ENCODE results near the gene C1QTNF8. TPM values are rescaled to one million over a fixed set of nuclear protein-coding genes. Genes with fewer than 3 reads are reported as not detected.

Gene C1QTNF8
- polyA plus RNA-seq, 2 of the 4 experiments (the other 2 are of a cell fraction), result not detected

GRCh38 chr16:1048442-1049112, 47.5 kb downstream of the C1QTNF8 start:
- Histone ChIP-seq H3K4me1 (peaks cover 24% of the 10 kb centered on the region), H3K9me3 (no peaks in the 10 kb centered on the region), H3K4me2 (peak overlapping the region; percentile 47), H3K4me3 (0 out of 3 replicates have a peak overlapping the region, but pooled peaks have one; percentile 8), H3K27ac (peak overlapping the region; percentile 70 to 76; a peak in 5 of 6 replicates)
- ChIA-PET CTCF (interaction anchor here (0.9 to 14.4 kb wide), 3 partner anchors 9 to 12 kb away, joined by 3 to 153 read pairs (median 10); no protein-coding TSS in a partner anchor), POLR2A (interaction anchor here (0.6 kb wide), 1 partner anchor 334 kb away, joined by 5 read pairs; no protein-coding TSS in a partner anchor)
- ATAC-seq, result peak; percentile 63 to 86
- no peak for FAIRE-seq
- DNase-seq (ENCODE audit: low read depth in 1 of 2, low spot score in 1 of 2), result peak; percentile 68 to 69
- TF ChIP-seq FOXS1 (CRISPR knock-in tag; IDR thresholded peaks at IDR 0.05), result no peak
- TF ChIP-seq RFX5 (IDR thresholded peaks at IDR 0.05), result no peak
- TF ChIP-seq HOXB5 (CRISPR knock-in tag; IDR thresholded peaks at IDR 0.05), result no peak
- TF ChIP-seq POLR2A (IDR thresholded peaks at IDR 0.05; ENCODE audit: low read length), result no peak
- TF ChIP-seq SMC3 (IDR thresholded peaks at IDR 0.05), result no peak
- no peak for TF ChIP-seq NR3C1 (IDR thresholded peaks at IDR 0.05)
- TF ChIP-seq HEYL (CRISPR knock-in tag; IDR thresholded peaks at IDR 0.05), result no peak
- no peak for TF ChIP-seq E2F6 (IDR thresholded peaks at IDR 0.05; ENCODE audit: borderline replicate concordance, low read depth)
- no peak for TF ChIP-seq USF2 (IDR thresholded peaks at IDR 0.05)
- no peak for TF ChIP-seq ELK1 (IDR thresholded peaks at IDR 0.05; ENCODE audit: low read depth, low read length)
- no peak for TF ChIP-seq CHD4 (IDR thresholded peaks at IDR 0.05; ENCODE audit: borderline replicate concordance)
- TF ChIP-seq FOSB (CRISPR knock-in tag; IDR thresholded peaks at IDR 0.05), result no peak
- WGBS (ENCODE audit: missing lambda C conversion rate), result 35% methylated on average over 14 of the region's 37 CpGs

GRCh38 chr16:1047801-1048200, 48.2 kb downstream of the C1QTNF8 start:
- CTCF ChIA-PET, result interaction anchor here (0.9 to 14.4 kb wide), 3 partner anchors 9 to 11 kb away, joined by 3 to 153 read pairs (median 10); no protein-coding TSS in a partner anchor
- ATAC-seq, result no peak

More at GRCh38 chr16:1047801-1048200, 48.2 kb downstream of the C1QTNF8 start:
- POLR2A ChIA-PET, result interaction anchor here (0.6 kb wide), 1 partner anchor 335 kb away, joined by 5 read pairs; no protein-coding TSS in a partner anchor
- Histone ChIP-seq H3K4me3 (no peak overlapping the region), H3K4me1 (peaks cover 24% of the 10 kb centered on the region), H3K9me3 (no peaks in the 10 kb centered on the region), H3K27ac (peak overlapping the region; percentile 70 to 76; a peak in 3 of 6 replicates), H3K4me2 (no peak overlapping the region; the same call in 2 of the 3 replicates)
- DNase-seq (ENCODE audit: low read depth in 1 of 2, low spot score in 1 of 2) (no peak), FAIRE-seq (no peak)
- no peak for TF ChIP-seq REST (IDR thresholded peaks at IDR 0.05)
- TF ChIP-seq RFX5 (IDR thresholded peaks at IDR 0.05), result no peak
- no peak for TF ChIP-seq NR3C1 (IDR thresholded peaks at IDR 0.05)
- TF ChIP-seq MAFK (IDR thresholded peaks at IDR 0.05; ENCODE audit: partially characterized antibody), result no peak
- no peak for TF ChIP-seq ZNF302 (CRISPR knock-in tag; IDR thresholded peaks at IDR 0.05)
- TF ChIP-seq HMGXB4 (CRISPR knock-in tag; IDR thresholded peaks at IDR 0.05; ENCODE audit: borderline replicate concordance), result no peak
- no peak for TF ChIP-seq MAZ (IDR thresholded peaks at IDR 0.05; ENCODE audit: borderline replicate concordance, low read depth, low read length)
- TF ChIP-seq ZC3H11A (IDR thresholded peaks at IDR 0.05), result no peak
- no peak for TF ChIP-seq TP53 (CRISPR knock-in tag; IDR thresholded peaks at IDR 0.05)
- TF ChIP-seq RCOR1 (IDR thresholded peaks at IDR 0.05; ENCODE audit: low read depth, low read length), result no peak
- no peak for TF ChIP-seq SREBF2 (IDR thresholded peaks at IDR 0.05)
- TF ChIP-seq JUN (IDR thresholded peaks at IDR 0.05), result no peak
- no peak for TF ChIP-seq HDAC2 (IDR thresholded peaks at IDR 0.05)
- TF ChIP-seq ZFP36 (IDR thresholded peaks at IDR 0.05; ENCODE audit: borderline replicate concordance, partially characterized antibody), result no peak
- no peak for TF ChIP-seq FOSB (CRISPR knock-in tag; IDR thresholded peaks at IDR 0.05)
- no peak for TF ChIP-seq TFCP2L1 (CRISPR knock-in tag; IDR thresholded peaks at IDR 0.05)
- no peak for TF ChIP-seq EHMT2 (IDR thresholded peaks at IDR 0.05; ENCODE audit: low read depth)
- no peak for TF ChIP-seq ESRRA (IDR thresholded peaks at IDR 0.05; ENCODE audit: borderline replicate concordance, low read length)
- 86% methylated on average over 11 of the region's 16 CpGs for WGBS (ENCODE audit: missing lambda C conversion rate)

All from A549 (cell line).